ENCODE measurements around the gene DYRK4.

DNA sequence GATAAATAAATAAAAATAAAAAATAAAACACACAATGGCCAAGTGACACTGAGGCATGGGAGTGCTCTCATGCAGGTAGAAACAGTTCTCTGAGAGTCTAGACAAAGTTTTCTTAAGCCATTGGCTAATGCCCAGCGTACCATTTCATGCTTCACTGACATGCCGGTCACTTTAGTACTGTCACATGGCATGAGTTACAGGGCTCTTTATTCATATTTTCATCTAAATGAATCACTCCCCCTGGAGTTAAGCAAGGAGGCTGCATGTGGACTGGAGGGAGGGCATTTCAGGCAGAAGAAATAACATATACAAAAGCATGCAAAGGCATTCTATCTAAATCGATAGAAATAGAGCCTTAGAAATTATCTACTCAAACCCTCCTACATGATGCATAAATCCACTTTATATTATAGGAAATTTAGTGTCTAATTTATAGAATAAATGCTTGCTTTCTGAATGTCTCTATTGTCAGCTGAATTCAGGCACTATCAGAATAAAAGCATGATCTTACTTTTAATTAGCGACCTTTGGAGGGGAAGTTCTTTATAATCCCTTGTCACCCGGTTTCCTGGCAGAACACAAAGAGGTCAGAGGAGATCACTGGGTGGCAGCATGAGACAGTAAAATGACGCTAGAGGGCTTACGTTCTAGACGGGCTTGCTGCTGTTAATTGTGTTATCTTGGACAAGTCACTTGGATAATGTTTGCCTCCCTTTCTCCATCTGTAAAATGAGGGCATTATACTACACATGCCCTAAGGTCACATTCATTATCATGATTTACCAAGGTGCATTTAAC, 17.5 kb downstream of the DYRK4 start:
- TF ChIP-seq POLR2A (IDR thresholded peaks at IDR 0.05; ENCODE audit: low read depth, low read length): no peak
- no peak for TF ChIP-seq TAF1 (IDR thresholded peaks at IDR 0.05; ENCODE audit: borderline replicate concordance, low read depth, low read length)
- no peak for TF ChIP-seq POLR2AphosphoS5 (IDR thresholded peaks at IDR 0.05; ENCODE audit: low read depth, low read length)
